ENCODE results near the gene MR1.
A peak's percentile ranks its signal among the peaks of the same experiment; 100 is the strongest.

MR1 gene

GRCh38 chr1:181033799-181034451, at the start of gene MR1:
Gene MR1 (plus strand): TSS chr1:181033983. CDS start chr1:181034008, 25 bp downstream.
- no peak for DNase-seq (ENCODE audit: low read depth)

GRCh38 chr1:180988253-180988752, 45.5 kb upstream of the MR1 start:
- DNase-seq (ENCODE audit: low read depth) = no peak

- DNase-seq (ENCODE audit: low read depth) = no peak
Observed at GRCh38 chr1:180994262-180994661, 39.5 kb upstream of the MR1 start.

- no peak for DNase-seq (ENCODE audit: low read depth)
Observed at GRCh38 chr1:180997843-180998504, 35.8 kb upstream of the MR1 start.

- DNase-seq (ENCODE audit: low read depth) = no peak
Observed at GRCh38 chr1:181001091-181001780, 32.5 kb upstream of the MR1 start.

GRCh38 chr1:181002582-181003172, 31.1 kb upstream of the MR1 start:
- DNase-seq (ENCODE audit: low read depth) = no peak

GRCh38 chr1:181010789-181011188, 23.0 kb upstream of the MR1 start:
- DNase-seq (ENCODE audit: low read depth) = no peak

- no peak for DNase-seq (ENCODE audit: low read depth)
Observed at GRCh38 chr1:181011301-181012202, 22.2 kb upstream of the MR1 start.

GRCh38 chr1:181012203-181012745, 21.5 kb upstream of the MR1 start:
- no peak for DNase-seq (ENCODE audit: low read depth)

GRCh38 chr1:181013144-181013543, 20.6 kb upstream of the MR1 start:
- DNase-seq (ENCODE audit: low read depth) = no peak

GRCh38 chr1:181014477-181015250, 19.1 kb upstream of the MR1 start:
- DNase-seq (ENCODE audit: low read depth) = no peak

GRCh38 chr1:181015251-181015615, 18.6 kb upstream of the MR1 start:
- no peak for DNase-seq (ENCODE audit: low read depth)

- DNase-seq (ENCODE audit: low read depth) = no peak
Observed at GRCh38 chr1:181016563-181016962, 17.2 kb upstream of the MR1 start.

GRCh38 chr1:181018901-181019681, 14.7 kb upstream of the MR1 start:
- DNase-seq (ENCODE audit: low read depth) = no peak

- DNase-seq (ENCODE audit: low read depth) = no peak
Observed at GRCh38 chr1:181021159-181021558, 12.6 kb upstream of the MR1 start.

- DNase-seq (ENCODE audit: low read depth) = peak; percentile 49
Observed at GRCh38 chr1:181021811-181022434, 11.9 kb upstream of the MR1 start.

GRCh38 chr1:181023265-181024057, 10.3 kb upstream of the MR1 start:
- DNase-seq (ENCODE audit: low read depth) = no peak

GRCh38 chr1:181028196-181028595, 5.6 kb upstream of the MR1 start:
- DNase-seq (ENCODE audit: low read depth) = no peak

All from stimulated activated CD8-positive, alpha-beta memory T cell treated with anti-CD3 and anti-CD28 coated beads, Interleukin-12 subunit alpha, Interleukin-12 subunit beta, amount 100 ng/mL, for 4 hours (primary cell).